GM18873 (cell line): Measurements from ENCODE around the gene RALGAPA2.

ENCODE experiments used
- ATAC-seq: cut with Tn5 transposase; IDR thresholded peaks from one replicate; pipeline ENCODE4 v1.9.1; 2021; ENCODE audit warnings: mild to moderate bottlenecking, moderate library complexity, moderate number of reproducible peaks; ENCODE audit not compliant: unreplicated experiment, low FRiP score

Gene RALGAPA2

DNA sequence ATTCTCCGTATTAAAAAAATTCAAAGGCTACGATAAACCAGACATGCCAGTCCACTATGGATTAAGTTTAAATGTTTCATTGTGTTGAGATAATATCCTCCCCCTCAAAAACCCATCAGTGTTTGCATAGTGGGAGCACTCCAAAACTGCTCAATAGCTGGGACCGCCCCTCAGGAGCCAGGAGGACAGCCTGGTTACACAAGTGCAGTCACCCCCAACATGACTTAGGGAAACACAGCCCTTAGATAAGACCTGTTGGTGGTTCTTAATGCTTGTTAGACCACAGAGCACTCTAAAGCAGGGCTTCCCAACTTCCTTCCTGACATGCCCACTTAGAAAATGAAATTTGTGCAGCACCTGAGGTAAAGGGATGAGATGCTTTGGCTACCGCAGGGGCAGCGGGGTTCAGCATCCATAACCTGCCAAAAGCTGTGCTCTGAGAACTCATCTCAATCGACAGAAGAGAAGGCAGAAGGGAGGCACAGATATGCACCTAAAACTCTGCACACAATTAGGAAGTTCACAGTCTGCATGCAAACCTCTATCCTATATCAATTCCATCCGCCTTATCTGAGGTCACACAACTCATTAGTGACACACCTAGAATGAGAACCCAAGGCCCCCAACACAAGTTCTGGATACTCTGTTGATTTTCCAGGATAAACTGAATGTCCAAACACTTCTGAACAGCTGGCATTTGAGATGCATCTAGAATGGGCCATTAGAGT is 74.3 kb downstream of the RALGAPA2 start:
- no peak for ATAC-seq

DNA sequence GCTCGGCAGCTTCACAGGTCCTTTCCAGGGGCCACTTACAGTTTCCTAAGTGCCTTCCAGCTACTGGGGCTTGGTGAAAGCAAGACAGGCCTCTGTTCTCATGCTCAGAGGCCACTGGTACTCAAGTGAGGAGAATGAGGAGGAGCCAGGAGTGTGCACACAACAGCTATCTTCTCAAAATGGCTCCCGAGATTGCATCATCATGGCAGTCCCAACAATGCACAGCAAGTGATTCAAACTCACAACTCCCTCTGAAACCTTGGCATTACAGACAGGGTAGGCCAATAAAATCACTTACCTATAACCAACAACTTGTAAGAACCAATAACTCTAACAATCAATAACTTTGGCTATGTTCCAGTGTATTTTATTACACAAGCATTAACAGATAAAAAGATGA is 77.4 kb downstream of the RALGAPA2 start:
- ATAC-seq = no peak

- ATAC-seq = no peak
Observed at GRCh38 chr20:20632644-20633043, 79.8 kb downstream of the RALGAPA2 start.

- ATAC-seq = no peak
Observed at GRCh38 chr20:20630551-20630950, 81.9 kb downstream of the RALGAPA2 start.

DNA sequence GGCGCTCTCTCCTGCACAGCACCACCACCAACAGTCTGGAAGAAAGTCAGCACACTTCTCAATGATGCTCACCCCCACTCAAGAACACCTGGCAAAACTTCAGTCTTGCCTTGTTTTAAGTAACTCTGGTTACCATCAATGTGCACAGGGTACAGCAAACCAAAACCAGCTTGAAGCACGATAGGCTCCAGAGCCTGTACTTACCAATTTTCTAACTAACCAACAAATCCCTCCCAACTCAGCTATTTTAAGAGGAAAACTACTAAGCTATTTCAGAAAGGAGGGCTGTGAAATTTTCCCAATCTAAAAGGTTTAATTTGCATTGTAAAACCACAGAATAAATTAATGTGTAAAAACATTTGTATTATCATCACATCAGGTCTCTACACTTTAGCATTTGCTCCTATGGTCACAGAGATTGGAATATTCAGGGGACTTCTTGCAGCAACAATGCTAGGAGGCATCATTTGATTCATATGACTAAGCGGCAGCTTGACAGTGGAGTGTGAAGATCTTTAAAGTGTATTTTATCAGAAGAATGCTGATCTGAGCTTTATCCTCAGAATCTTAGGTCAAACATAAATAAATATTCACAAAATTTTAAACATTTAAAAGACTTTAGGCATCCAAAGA is 82.8 kb downstream of the RALGAPA2 start:
- ATAC-seq = no peak

GRCh38 chr20:20628314-20628713 is 84.1 kb downstream of the RALGAPA2 start:
- no peak for ATAC-seq

- no peak for ATAC-seq
Observed at GRCh38 chr20:20627471-20627870, 85.0 kb downstream of the RALGAPA2 start.

DNA sequence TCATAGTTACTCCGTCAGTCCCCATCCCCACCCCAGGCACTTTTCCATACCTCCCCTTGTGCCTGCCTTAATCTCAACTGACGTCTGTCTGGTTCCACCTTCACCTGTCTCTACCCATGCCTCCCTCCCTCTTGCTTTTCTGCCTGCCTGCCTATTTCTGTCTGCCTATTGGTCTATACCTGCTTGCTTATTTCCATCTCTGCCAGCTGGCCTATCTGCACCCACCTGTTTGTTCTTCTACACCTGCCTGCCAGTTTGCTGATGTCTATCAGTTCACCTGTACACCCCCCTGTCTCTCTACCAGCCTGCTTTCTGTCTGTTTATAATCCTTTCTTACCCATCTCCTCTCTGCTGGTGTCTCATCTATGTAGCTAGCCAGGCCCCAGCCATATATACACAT is 87.5 kb downstream of the RALGAPA2 start:
- ATAC-seq = no peak

DNA sequence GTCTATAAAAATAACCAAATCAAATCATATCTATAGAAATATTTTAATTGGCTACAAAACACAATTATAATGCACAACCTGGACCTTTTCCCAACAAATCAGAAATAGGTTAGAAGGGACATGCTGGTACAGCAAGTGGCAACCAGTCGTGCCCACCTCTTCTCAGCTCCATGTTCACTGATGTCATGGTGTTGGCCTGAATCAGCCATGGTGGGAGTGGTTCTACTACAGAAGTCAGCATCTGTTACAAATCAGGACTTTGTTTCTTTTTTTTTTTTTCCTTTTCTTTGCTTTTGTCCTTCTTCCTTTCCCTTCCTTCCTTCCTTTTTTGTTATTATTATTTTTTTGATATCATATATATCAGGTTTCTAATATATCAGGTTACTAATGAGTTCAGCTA is 91.2 kb downstream of the RALGAPA2 start:
- ATAC-seq = no peak

DNA sequence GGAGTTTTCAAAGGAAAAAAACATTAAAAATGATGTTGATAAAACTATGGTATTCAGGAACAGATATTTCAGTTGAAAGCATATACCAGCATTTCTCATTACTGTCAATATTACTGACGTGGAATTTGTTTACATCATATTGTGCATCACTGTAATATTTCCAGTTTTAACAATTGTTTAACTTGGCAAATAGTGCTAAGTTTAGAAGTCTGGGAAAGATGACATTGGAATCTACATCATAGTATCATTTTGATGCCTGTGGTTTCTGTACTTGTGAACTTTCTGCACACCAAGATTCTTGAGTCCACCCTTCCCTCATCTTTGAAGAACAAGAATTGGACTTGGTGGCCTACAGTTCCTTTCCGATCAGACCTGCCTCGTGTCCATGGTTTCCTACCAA is 98.1 kb downstream of the RALGAPA2 start:
- ATAC-seq = no peak

- ATAC-seq = no peak
Observed at GRCh38 chr20:20612251-20612650, 100.2 kb downstream of the RALGAPA2 start.

DNA sequence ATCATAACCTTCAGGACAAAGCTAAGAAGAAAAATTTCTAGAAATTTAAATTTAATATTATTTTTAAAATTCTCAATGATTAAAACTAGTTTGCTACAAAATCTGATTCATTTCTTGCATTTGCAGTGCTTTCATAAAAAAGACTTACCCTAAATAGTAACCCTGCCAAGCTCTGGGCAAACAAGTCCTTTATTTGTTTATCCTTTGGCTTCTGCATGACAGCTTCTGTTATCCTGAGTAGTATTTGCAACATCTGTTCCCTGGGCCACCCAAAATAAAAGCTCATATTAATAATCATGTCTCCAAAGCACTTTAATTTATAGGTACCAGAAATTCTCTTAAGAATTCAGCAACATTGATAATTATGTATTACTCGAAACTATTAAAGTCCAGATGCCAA is 101.3 kb downstream of the RALGAPA2 start:
- no peak for ATAC-seq

DNA sequence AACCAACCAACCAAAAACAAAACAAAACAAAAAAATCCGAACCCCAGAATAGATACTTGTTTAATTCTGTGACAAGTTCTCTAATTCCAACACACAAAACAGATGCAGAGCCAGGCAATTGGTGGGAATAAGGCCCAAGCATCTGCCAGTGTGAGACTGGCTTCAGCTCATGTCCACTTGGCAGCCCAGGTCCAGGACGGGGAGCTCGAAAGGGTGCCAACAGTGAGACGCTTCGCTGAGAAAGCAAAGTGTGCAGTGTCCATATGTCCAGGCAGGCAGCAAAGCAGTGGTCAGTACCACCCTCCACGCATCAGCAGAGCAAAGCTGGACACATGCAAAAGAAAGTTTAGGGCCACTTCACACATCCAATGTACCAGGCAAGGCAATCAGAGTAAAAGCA is 102.9 kb downstream of the RALGAPA2 start:
- ATAC-seq = no peak

DNA sequence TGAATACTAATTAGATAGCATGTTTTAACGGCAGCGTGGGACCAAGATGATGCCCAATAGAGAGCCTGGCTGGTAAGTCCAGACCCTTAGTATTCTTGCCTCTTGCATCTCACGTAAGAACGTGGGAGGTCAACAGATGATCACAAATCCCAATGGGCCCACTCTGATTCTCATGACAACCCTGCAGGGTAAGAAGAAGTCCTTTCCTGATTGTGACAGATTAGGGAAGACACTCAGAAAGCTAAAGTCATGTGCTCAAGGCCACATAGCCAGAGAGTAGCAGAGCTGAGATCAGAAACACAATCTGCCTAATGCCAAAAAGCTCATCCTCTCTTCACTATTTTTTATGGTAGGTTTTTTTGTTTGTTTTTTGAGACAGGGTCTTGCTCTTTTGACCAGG is 103.8 kb downstream of the RALGAPA2 start:
- ATAC-seq = no peak

GRCh38 chr20:20608041-20608440 is 104.4 kb downstream of the RALGAPA2 start:
- no peak for ATAC-seq

DNA sequence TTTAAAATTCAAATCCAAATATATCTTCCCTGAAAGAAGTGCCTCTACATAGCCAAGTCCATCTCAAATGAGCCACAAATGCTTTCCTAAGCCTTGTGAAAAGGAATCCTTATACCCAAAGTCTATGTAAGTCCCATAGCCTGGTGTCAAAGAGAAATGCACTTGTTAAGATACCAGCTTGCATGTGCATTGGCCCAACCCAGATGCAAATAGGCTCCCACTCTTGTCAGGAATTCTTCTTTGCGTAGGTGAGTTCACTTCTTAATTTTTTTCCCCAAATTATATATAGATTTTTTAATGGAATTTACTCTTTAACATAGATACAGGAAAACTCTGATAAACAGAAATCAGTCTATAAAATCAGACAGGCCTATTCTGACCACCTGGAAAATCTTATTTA is 105.6 kb downstream of the RALGAPA2 start:
- no peak for ATAC-seq

DNA sequence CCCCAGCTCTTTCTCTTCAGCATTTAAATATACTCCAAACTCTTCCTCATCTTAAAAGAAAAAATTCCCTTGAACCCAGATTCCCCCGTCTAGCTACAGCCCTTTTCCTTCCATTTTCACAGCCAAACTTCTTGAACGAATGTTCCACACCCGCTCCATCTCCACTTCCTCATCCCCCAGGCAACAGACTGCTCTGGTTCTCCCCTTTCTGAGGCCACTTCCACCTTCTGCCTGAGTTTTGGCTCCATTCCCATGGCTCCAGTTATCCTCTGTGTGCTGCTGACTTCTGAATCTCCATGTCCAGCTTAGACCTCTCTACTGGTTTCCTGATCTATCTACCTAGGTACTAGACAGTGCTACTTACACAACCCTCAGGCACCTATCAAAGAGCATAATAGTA is 106.4 kb downstream of the RALGAPA2 start:
- no peak for ATAC-seq

GRCh38 chr20:20604907-20605306 is 107.5 kb downstream of the RALGAPA2 start:
- no peak for ATAC-seq

DNA sequence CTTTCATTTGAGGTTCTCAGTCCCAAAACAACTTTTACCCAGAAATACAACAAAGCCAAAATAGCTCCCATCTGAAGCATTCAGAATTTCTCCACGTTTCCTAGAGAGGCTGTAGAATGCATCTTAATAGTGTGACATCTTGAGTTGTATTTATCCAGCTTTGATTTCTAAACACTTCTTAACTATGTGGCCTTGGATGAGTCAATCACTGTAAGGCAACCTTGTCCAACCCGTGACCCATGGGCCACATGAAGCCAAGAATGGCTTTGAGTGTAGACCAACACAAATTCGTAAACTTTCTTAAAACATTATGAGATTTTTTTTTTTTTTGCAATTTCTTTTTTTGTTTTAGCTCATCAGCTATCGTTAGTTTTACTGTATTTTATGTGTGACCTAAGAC is 108.1 kb downstream of the RALGAPA2 start:
- no peak for ATAC-seq

DNA sequence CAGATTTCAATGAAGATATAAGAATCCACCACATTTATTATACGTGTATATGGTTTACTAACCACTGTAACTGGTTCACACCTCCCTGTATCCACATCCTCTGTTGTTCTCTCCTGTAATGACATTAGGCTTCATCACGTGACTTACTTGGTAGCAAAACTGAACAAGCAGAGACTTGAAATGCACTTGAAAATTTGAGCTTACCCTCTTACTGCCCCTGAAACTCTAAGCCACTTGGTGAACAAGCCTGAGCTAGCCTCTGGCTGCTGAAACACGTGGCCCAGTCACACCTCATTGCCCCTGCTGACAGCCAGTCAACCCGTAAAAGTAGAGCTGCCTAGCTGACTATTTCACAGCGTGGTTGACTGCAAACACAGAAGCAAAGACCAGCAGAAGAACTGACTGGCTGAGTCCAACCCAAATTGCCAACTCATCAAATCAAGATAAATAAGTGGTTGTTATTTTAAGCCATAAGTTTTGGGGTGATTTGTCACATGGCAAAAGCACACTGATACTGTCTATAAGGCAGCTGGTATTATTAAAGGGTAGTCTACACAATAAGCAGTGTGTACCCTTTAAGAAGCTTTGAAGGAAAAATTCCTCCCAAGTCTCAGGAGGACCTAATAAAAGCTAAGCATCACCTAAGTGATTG is 109.0 kb downstream of the RALGAPA2 start:
- ATAC-seq = peak; percentile 90

- no peak for ATAC-seq
Observed at GRCh38 chr20:20597966-20598365, 114.5 kb downstream of the RALGAPA2 start.

GRCh38 chr20:20594171-20594530 is 118.3 kb downstream of the RALGAPA2 start:
- no peak for ATAC-seq
